Suppressor macrophage treated with lipopolysaccharide for 4 hours (primary cell): ENCODE measurements around the gene POTED.
"Not testable (repeated sequence)": the region's sequence is repeated elsewhere in the genome, so short reads cannot be mapped to it uniquely, and the experiment has no call there.

ENCODE experiments used
- DNase-seq: peaks from one replicate; pipeline ENCODE4 v3.0.0-alpha.2; 2020

POTED gene

GRCh38 chr21:13609477-13609876, at the start of gene POTED:
POTED (plus strand) TSS chr21:13609777; CDS start chr21:13610229, 452 bp downstream.
- DNase-seq, result not testable (repeated sequence)

- DNase-seq, result not testable (repeated sequence)
Measured at GRCh38 chr21:13650101-13650500, 40.5 kb downstream of the POTED start.

GRCh38 chr21:13651746-13652145, 42.2 kb downstream of the POTED start:
- DNase-seq, result not testable (repeated sequence)
